Measurements from ENCODE around the gene SKA1.

DNA sequence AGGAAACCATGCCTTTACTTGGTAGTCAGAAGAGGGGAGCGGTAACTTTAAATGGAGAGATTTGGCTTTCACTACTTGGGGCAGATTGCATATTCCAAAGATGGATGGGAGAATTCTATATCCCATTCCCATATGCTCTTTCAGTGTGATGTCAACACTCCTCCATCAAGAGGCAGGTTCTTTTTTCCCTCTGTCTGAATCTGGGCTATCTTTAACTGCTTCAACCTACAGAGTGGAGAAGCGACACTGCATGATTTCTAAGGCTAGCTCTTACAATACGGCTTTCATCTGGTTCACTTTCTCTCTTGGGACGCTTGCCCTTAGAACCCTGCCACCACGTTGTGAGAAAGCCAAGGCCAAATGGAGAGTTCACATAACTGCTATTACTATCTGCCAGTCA is 34.4 kb downstream of the SKA1 start:
- TF ChIP-seq POLR2AphosphoS5 (IDR thresholded peaks at IDR 0.05; ENCODE audit: borderline replicate concordance, low read depth, low read length) (no peak), EZH2 (IDR thresholded peaks at IDR 0.05) (no peak)

Data from SK-N-MC (cell line).